SH-SY5Y (cell line): Measurements from ENCODE around the gene CSK.

Experiments
- GATA2 ChIP-seq: IDR thresholded peaks from 2 replicates; pipeline ENCODE4 v1.6.1; 2011; ENCODE audit warnings: mild to moderate bottlenecking, low read depth, low read length
- GATA3 ChIP-seq: IDR thresholded peaks from 2 replicates; pipeline ENCODE4 v1.6.1; 2011; ENCODE audit warnings: low read depth, mild to moderate bottlenecking, low read length, moderate library complexity

Gene CSK

DNA sequence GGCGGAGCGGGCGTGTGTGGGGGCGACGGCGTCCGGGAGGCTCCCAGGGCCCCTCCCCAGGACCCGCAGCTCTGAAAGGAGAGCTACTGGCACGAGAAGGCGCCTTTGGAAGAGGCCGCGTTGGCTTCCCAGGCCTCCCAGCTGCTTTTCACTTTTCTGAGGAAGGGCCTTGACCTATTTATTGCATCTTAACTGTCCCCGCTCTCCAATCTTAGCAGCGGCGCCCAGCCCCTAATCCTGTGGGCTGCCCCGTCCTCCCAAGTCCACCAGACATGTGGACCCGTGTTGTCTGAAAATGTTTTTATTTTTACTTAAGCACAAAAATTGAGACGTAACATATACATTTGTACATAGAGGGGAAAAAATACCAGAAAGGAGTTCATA lies 61.6 kb downstream of the CSK start:
- TF ChIP-seq GATA3, result no peak
- TF ChIP-seq GATA2, result no peak

DNA sequence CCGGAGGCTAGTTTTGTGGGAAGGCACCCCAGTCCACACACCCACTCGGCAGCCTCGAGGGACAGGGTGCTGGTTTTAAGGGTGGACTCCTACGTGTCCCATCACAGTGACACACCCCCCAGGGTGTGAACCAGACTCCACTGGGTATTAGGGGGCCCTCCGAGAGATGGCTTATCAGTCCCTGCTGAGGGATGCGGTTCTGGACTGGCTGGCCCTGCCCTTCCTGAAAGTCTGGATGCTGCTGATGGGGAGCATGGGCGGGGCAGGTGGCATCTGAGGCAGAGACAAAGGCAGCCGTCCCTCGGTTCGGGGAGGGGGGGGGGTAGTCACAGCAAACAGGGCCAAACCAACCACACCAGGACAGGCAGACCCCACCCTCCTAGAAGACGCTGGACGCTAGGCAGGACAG lies 62.0 kb downstream of the CSK start:
- no peak for TF ChIP-seq GATA3
- TF ChIP-seq GATA2, result no peak

DNA sequence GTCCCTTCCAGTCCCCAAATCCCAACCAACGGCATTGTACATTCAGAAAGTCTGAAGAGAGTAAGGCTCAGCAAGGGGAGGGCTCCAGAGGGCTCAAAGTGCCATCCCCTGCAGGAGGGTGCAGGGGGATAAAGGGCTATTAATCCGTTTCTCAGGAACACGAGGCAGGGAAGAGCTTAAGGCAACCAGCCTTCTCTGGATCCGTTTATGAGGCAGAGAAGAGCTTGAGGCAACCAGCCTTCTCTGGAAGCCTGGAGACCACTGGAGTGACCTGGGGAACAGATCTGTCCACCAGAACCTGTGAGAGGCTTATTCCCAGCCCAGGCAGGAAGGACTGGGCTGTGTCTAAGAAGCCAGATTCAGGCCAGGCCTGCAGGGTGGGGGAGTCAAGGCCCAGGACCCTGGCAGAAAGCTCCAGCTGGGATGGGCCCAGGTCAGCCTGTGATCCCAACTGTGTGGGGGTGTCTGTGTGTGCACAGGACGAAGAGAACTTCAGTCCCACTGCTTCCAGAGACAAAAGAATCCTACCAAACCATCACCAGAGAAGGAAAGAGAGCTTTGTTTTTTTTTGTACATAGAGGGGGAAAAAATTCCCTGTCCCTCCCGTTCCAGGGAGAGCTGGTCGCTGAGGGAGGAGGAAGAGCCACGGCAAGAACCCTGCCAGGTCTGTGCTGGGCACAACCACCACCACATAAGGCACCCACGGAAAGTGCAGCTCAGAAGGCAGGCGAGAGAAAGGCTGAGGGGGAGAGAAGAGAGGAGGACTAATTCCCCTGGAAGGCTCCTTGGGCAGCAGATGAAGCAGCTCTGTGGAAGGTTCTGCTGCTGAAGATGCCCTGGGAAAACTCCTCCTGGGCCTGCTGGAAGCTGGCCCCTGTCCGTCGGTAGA lies 62.7 kb downstream of the CSK start:
- no peak for TF ChIP-seq GATA2
- TF ChIP-seq GATA3, result no peak

DNA sequence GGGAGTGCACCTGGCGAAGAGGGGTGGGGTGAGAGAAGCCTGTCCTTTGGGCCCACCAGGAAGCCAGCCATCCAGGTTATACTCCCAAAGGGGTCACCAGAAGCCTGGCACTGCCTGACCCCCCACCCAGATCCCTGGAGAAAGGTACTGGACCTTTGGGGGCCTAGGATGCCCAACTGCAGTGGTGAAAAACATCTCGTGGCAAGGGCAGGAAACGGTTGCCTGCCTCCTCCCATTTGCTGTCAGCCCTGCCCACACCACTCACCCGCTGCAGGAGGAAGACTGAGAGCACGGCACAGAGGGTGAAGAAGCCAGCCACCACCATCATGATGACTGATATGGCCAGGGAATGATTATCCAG lies 63.3 kb downstream of the CSK start:
- no peak for TF ChIP-seq GATA2
- no peak for TF ChIP-seq GATA3

DNA sequence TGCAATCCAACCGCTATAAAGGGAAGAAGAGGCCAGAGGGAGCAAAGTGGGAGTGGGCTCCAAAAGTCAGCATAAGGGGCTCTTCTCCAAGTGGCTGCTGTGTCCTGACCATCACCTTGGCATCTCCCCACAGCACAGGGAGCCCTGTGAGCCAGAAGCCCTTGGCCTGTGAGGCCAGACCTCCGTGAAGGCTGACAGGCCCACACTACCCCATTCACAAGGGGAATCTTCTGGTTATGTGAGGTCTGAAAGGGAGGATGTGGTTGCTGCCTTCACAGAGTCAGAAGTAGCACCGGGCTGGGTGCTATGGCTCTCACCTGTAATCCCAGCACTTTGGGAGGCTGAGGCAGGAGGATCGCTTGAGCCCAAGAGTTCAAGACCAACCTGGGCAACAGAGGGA lies 63.7 kb downstream of the CSK start:
- no peak for TF ChIP-seq GATA2
- TF ChIP-seq GATA3, result no peak

DNA sequence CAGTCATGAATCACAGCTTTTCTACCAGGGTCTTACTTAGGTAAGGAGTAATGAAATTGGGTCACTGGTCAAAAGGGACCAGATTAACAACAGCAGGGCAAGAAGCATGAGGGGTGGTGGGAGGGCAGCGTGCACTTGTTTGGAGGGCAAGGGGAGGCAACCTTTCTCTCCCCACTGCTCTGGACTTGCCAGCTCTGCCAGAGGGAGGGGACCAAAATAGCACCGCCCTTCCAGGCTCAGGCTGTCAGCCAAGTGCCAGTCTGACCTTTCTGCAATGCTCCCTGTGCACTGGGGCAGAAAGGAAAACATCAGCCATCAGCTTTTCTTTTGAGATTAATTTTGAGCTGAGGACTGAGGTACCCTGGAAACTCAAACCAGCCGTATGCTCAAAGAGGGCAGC lies 65.6 kb downstream of the CSK start:
- no peak for TF ChIP-seq GATA2
- no peak for TF ChIP-seq GATA3

DNA sequence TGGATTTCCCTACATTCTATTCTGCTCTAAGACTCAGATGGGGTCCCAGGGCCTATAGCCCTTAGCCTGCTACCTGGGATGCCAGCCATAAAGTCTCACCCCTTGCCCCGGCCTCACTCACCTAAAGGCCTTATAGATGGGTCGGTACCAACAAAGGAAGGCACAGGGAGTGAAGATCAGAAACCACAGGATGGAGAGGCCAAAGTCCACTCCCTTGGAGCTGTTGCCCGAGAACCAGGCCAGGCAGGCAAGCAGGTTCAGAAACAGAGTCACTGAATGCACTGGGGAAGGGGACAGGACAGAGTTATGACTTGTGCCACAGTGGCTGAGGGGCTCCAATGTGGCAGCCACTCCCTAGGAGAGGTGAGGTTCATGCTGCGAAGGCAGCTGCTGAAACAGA lies 68.5 kb downstream of the CSK start:
- TF ChIP-seq GATA2, result no peak
- TF ChIP-seq GATA3, result no peak

DNA sequence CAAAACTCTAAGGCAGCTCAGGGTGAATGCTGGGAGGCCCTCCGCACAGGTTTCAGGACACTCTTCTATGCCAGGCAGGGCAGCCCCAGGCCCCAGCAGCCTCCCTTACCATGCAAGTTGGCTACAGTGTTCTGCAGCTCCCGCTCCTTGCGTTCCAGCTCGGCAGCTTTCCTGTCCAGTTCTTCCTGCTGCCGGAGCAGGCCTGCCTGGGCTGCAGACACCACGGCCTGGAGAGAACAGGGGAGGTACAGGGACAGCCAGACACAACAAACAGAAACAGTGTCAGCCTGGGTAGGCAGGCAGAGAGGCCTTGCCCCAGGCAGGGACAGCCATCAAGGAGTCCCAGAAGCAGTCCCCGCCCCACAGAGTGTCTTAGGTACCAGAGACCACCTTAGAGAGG lies 70.1 kb downstream of the CSK start:
- no peak for TF ChIP-seq GATA3
- no peak for TF ChIP-seq GATA2
